K562 (cell line): ENCODE measurements around the gene RGMA. TPM values are rescaled to one million over a fixed set of nuclear protein-coding genes. Genes with fewer than 3 reads are reported as not detected.

Experiments used
- ATF7 ChIP-seq: fragments of 450-650 bp; IDR thresholded peaks from 2 replicates; pipeline ENCODE4 v1.7.1; 2014; ENCODE audit warnings: mild to moderate bottlenecking, moderate library complexity
- BCLAF1 ChIP-seq, 2 experiments: fragments of 450-650 bp in 1 of 2; IDR thresholded peaks; 2 replicates each; pipeline ENCODE4 v1.6.1; 2011 to 2017; ENCODE audit warnings: low read depth in 2 of 2, antibody characterized with exemption in 1 of 2, borderline replicate concordance in 1 of 2, low read length in 1 of 2, mild to moderate bottlenecking in 1 of 2, mixed read lengths in 1 of 2; ENCODE audit not compliant: control insufficient read depth in 1 of 2
- ETS2 ChIP-seq: IDR thresholded peaks from 2 replicates; pipeline ENCODE4 v1.6.1; 2016; ENCODE audit warnings: borderline replicate concordance, missing genetic modification characterization, mild to moderate bottlenecking, moderate library complexity, missing compliant biosample characterization; ENCODE audit not compliant: poor library complexity, severe bottlenecking
- HMG20B ChIP-seq: fragments of 250-450 bp; sonication (Bioruptor Pico); IDR thresholded peaks from 2 replicates; pipeline ENCODE4 v1.5.0; 2021; ENCODE audit warnings: mild to moderate bottlenecking
- KDM2B ChIP-seq: fragments of 250-450 bp; sonication (Bioruptor Pico); IDR thresholded peaks from 2 replicates; pipeline ENCODE4 v1.8.0; 2021; ENCODE audit warnings: mild to moderate bottlenecking, moderate library complexity
- MEF2A ChIP-seq: IDR thresholded peaks from 2 replicates; pipeline ENCODE4 v1.6.1; 2011; ENCODE audit warnings: low read depth, mild to moderate bottlenecking, low read length, moderate library complexity; ENCODE audit not compliant: control insufficient read depth
- MEIS2 ChIP-seq: fragments of 450-650 bp; IDR thresholded peaks from 2 replicates; pipeline ENCODE4 v1.6.1; 2014; ENCODE audit warnings: mild to moderate bottlenecking; ENCODE audit not compliant: partially characterized antibody
- PATZ1 ChIP-seq: fragments of 250-450 bp; sonication (Bioruptor Pico); IDR thresholded peaks from 2 replicates; pipeline ENCODE4 v1.5.0; 2020; ENCODE audit warnings: mild to moderate bottlenecking, borderline replicate concordance
- PHTF2 ChIP-seq: fragments of 250-450 bp; sonication (Bioruptor Pico); IDR thresholded peaks from 2 replicates; pipeline ENCODE4 v1.5.0; 2021; ENCODE audit warnings: mild to moderate bottlenecking
- PRMT5 ChIP-seq: sonication (generic); formaldehyde crosslinking; IDR thresholded peaks from 2 replicates; pipeline ENCODE4 v1.5.0; 2020; ENCODE audit warnings: missing genetic modification reagents
- RBM14 ChIP-seq: fragments of 200-400 bp; formaldehyde crosslinking; IDR thresholded peaks from 2 replicates; pipeline ENCODE4 v1.6.1; 2018; ENCODE audit warnings: low read depth, mild to moderate bottlenecking, low read length, moderate library complexity, borderline replicate concordance; ENCODE audit not compliant: insufficient read depth
- SMAD4 ChIP-seq: fragments of 250-450 bp; sonication (Bioruptor Pico); conservative IDR thresholded peaks from 2 replicates; pipeline ENCODE4 v1.8.0; 2021; ENCODE audit warnings: inconsistent platforms, mild to moderate bottlenecking, moderate library complexity
- TOE1 ChIP-seq, 2 experiments: fragments of 450-650 bp in 1 of 2; sonication (generic) in 1 of 2; formaldehyde crosslinking in 1 of 2; IDR thresholded peaks; 2 replicates each; pipeline versions ENCODE4 v1.7.1 to v1.8.0; 2016 to 2022; ENCODE audit warnings: borderline replicate concordance in 2 of 2, mild to moderate bottlenecking in 2 of 2, antibody characterized with exemption in 1 of 2, inconsistent platforms in 1 of 2, low read depth in 1 of 2, missing genetic modification reagents in 1 of 2, moderate library complexity in 1 of 2
- U2AF2 ChIP-seq: fragments of 200-400 bp; formaldehyde crosslinking; optimal IDR thresholded peaks from 2 replicates; pipeline ENCODE3; 2017; ENCODE audit warnings: low read depth, mild to moderate bottlenecking, low read length
- ZKSCAN1 ChIP-seq: fragments of 150-350 bp; IDR thresholded peaks from 2 replicates; pipeline ENCODE4 v1.6.1; 2016; ENCODE audit warnings: low read depth, low read length
- ZNF431 ChIP-seq: sonication (generic); formaldehyde crosslinking; IDR thresholded peaks from 2 replicates; pipeline ENCODE4 v1.8.0; 2022; ENCODE audit warnings: mild to moderate bottlenecking, missing genetic modification reagents
- ZNF551 ChIP-seq: fragments of 250-450 bp; sonication (Bioruptor Pico); IDR thresholded peaks from 2 replicates; pipeline ENCODE4 v1.5.0; 2021; ENCODE audit warnings: mild to moderate bottlenecking, moderate library complexity
- ZNF764 ChIP-seq: fragments of 250-450 bp; sonication (Bioruptor Pico); IDR thresholded peaks from 2 replicates; pipeline ENCODE4 v1.4.0; 2020; ENCODE audit warnings: low read depth, mild to moderate bottlenecking, moderate library complexity
- polyA plus RNA-seq, 8 experiments: library from polyadenylated mRNA; depleted of rRNA in 4 of 8; stranded (reverse) in 5 of 8; unstranded in 3 of 8; fragments of >200 nt; fragmentation: Nextera tagmentation in 2 of 8; fragmentation: Illumina TruSeq in 1 of 8; extraction: Ambion mirVana in 2 of 8; extraction: Trizol in 1 of 8; gene quantifications; 2 replicates each; pipeline versions ENCODE4 v1.2.1 to v1.2.3, GENCODE V29; 2011 to 2014; ENCODE audit warnings: inconsistent platforms in 1 of 8, missing spikeins in 1 of 8
- total RNA-seq, 7 experiments: library from RNA; depleted of rRNA in 6 of 7; stranded (reverse); fragments of >200 nt in 6 of 7; fragmentation: Illumina TruSeq in 2 of 7; extraction: Trizol in 2 of 7; gene quantifications; 2 replicates each; pipeline versions ENCODE4 v1.2.1 to v1.2.3, GENCODE V29; 2011 to 2021; ENCODE audit warnings: low replicate concordance in 1 of 7

RGMA gene
- total and polyA plus RNA-seq, 9 of the 15 experiments (the other 6 are each of a cell fraction or from before 2014, with no cell fraction given), result 0.03 to 0.05 (median 0.03) TPM; not detected in 6

- no peak for TF ChIP-seq RBM14
- TF ChIP-seq TOE1 (IDR thresholded peaks at IDR 0.05; ENCODE audit: borderline replicate concordance), result no peak
- TF ChIP-seq TOE1 (CRISPR knock-in tag; IDR thresholded peaks at IDR 0.05; ENCODE audit: borderline replicate concordance, low read depth), result no peak
- TF ChIP-seq U2AF2, result no peak
- peak; percentile 51; the same call in 1 of the 2 replicates for TF ChIP-seq ATF7
- TF ChIP-seq PHTF2 (CRISPR knock-in tag), result no peak
- peak; percentile 19 for TF ChIP-seq MEIS2
- no peak for TF ChIP-seq ZNF551 (CRISPR knock-in tag)
- TF ChIP-seq SMAD4, result peak; percentile 79
- TF ChIP-seq PATZ1 (CRISPR knock-in tag), result no peak
- TF ChIP-seq ETS2 (tag), result no peak
- TF ChIP-seq HMG20B (CRISPR knock-in tag), result no peak
- TF ChIP-seq ZNF764 (CRISPR knock-in tag), result no peak
- TF ChIP-seq KDM2B (CRISPR knock-in tag), result no peak
- no peak for TF ChIP-seq ZNF431 (CRISPR knock-in tag)
- no peak for TF ChIP-seq MEF2A
- no peak for TF ChIP-seq ZKSCAN1
- no peak for TF ChIP-seq BCLAF1 (IDR thresholded peaks at IDR 0.05; ENCODE audit: borderline replicate concordance in 1 of 2, control insufficient read depth in 1 of 2, low read depth in 2 of 2, low read length in 1 of 2)
- no peak for TF ChIP-seq PRMT5
These were observed 61.6 kb downstream of the RGMA start (continued) for GRCh38 chr15:93027413-93027812.
